ENCODE measurements around the gene KCNMA1. TPM values are rescaled to one million over a fixed set of nuclear protein-coding genes. Genes with fewer than 3 reads are reported as not detected.

KCNMA1 gene
- total and polyA plus RNA-seq, 9 of the 15 experiments (the other 6 are each of a cell fraction or from before 2014, with no cell fraction given) = 0.01 to 0.95 (median 0.15) TPM; not detected in 4

DNA sequence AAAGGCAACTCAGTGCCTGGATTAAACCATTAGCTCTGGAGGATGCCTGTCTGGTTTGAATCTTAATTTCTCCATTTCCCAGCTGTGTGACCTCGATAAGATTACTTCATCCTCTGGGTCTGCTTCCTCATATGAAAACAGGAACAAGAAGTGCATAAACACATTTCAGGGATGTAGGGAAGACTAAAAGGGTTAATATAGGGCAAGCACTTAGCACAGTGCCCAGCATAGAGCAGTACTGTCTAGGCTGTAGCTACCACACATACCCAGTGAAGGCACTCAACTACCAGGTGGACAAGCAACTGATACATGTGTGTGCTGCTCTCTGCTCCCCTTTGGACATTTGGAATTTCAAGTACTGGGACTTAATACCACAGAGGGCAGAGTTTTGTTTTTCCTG, 85.4 kb downstream of the KCNMA1 start:
- ATAC-seq (no peak), FAIRE-seq (no peak), DNase-seq (ENCODE audit: extremely low read depth in 1 of 4, low spot score in 3 of 4) (no peak)
- Histone ChIP-seq H3K4me1 (replicated peaks in 1 of 2; ENCODE audit: control insufficient read depth in 2 of 2, insufficient read depth in 2 of 2, low read length in 2 of 2) (no peaks in the 10 kb centered on the region; a peak in 1 of 5 replicates), H3K9me3 (replicated peaks; ENCODE audit: control insufficient read depth, insufficient read depth, low read depth, low read length) (no peaks in the 10 kb centered on the region), H3K36me3 (ENCODE audit: control insufficient read depth, insufficient read depth, low read length) (no peaks in the 10 kb centered on the region), H3K79me2 (ENCODE audit: control insufficient read depth, insufficient read depth, low read length) (no peaks in the 10 kb centered on the region), H2AFZ (ENCODE audit: low read depth, low read length) (no peak overlapping the region), H3K27me3 (ENCODE audit: control insufficient read depth in 2 of 2, insufficient read depth in 2 of 2, low read length in 2 of 2) (peaks cover 0 to 10% of the 10 kb centered on the region in 2 experiments; a peak in 1 of 5 replicates), H3K9me1 (ENCODE audit: control insufficient read depth, insufficient read depth, low read length) (no peaks in the 10 kb centered on the region), H3K9ac (ENCODE audit: insufficient read depth in 1 of 2, low read depth in 2 of 2, low read length in 2 of 2) (no peak overlapping the region), H3K4me3 (no peak overlapping the region), H4K20me1 (replicated peaks; ENCODE audit: control insufficient read depth, insufficient read depth, low read length) (no peaks in the 10 kb centered on the region), H3K4me2 (ENCODE audit: insufficient read depth, low read length) (no peak overlapping the region), H3K27ac (ENCODE audit: extremely low read depth, low read depth, low read length) (no peak overlapping the region)
- in situ Hi-C loops (cut with MboI) = no loop called here
- intact Hi-C loops (cut with micrococcal nuclease) = no loop called here
- POLR2A ChIA-PET = interaction anchor here (0.6 kb wide), 2 partner anchors 346 to 474 kb away, joined by 3 read pairs; no protein-coding TSS in a partner anchor
- CTCF ChIA-PET (ENCODE audit: low intra/inter-chr PET ratio) = no interaction called here
- 0% methylated on average over 1 of the region's 1 CpG for WGBS (ENCODE audit: insufficient coverage, low coverage, missing lambda C conversion rate)
- no TSS peak for BruUV-seq (replicated peaks)
- TF ChIP-seq TEAD1 (CRISPR knock-in tag; IDR thresholded peaks at IDR 0.05) (no peak), SREBF2 (CRISPR knock-in tag; IDR thresholded peaks at IDR 0.05) (no peak), NR3C1 (CRISPR knock-in tag; IDR thresholded peaks at IDR 0.05) (no peak), SIX5 (IDR thresholded peaks at IDR 0.05; ENCODE audit: borderline replicate concordance in 1 of 2, insufficient read depth in 1 of 2, low read depth in 1 of 2, low read length in 2 of 2) (no peak), MCM2 (IDR thresholded peaks at IDR 0.05; ENCODE audit: low read depth) (no peak), TCFL5 (CRISPR knock-in tag; conservative IDR thresholded peaks at IDR 0.05) (no peak), NUFIP1 (IDR thresholded peaks at IDR 0.05; ENCODE audit: partially characterized antibody) (no peak), POLR2AphosphoS5 (IDR thresholded peaks at IDR 0.05; ENCODE audit: control insufficient read depth, insufficient read depth, low read depth, low read length) (no peak), GTF2A2 (tag; IDR thresholded peaks at IDR 0.05) (no peak), FIP1L1 (IDR thresholded peaks at IDR 0.05; ENCODE audit: low read depth, low read length, poor library complexity, severe bottlenecking) (no peak), IRF2 (CRISPR knock-in tag; IDR thresholded peaks at IDR 0.05) (no peak)
- TF ChIP-seq, protein P1, sequence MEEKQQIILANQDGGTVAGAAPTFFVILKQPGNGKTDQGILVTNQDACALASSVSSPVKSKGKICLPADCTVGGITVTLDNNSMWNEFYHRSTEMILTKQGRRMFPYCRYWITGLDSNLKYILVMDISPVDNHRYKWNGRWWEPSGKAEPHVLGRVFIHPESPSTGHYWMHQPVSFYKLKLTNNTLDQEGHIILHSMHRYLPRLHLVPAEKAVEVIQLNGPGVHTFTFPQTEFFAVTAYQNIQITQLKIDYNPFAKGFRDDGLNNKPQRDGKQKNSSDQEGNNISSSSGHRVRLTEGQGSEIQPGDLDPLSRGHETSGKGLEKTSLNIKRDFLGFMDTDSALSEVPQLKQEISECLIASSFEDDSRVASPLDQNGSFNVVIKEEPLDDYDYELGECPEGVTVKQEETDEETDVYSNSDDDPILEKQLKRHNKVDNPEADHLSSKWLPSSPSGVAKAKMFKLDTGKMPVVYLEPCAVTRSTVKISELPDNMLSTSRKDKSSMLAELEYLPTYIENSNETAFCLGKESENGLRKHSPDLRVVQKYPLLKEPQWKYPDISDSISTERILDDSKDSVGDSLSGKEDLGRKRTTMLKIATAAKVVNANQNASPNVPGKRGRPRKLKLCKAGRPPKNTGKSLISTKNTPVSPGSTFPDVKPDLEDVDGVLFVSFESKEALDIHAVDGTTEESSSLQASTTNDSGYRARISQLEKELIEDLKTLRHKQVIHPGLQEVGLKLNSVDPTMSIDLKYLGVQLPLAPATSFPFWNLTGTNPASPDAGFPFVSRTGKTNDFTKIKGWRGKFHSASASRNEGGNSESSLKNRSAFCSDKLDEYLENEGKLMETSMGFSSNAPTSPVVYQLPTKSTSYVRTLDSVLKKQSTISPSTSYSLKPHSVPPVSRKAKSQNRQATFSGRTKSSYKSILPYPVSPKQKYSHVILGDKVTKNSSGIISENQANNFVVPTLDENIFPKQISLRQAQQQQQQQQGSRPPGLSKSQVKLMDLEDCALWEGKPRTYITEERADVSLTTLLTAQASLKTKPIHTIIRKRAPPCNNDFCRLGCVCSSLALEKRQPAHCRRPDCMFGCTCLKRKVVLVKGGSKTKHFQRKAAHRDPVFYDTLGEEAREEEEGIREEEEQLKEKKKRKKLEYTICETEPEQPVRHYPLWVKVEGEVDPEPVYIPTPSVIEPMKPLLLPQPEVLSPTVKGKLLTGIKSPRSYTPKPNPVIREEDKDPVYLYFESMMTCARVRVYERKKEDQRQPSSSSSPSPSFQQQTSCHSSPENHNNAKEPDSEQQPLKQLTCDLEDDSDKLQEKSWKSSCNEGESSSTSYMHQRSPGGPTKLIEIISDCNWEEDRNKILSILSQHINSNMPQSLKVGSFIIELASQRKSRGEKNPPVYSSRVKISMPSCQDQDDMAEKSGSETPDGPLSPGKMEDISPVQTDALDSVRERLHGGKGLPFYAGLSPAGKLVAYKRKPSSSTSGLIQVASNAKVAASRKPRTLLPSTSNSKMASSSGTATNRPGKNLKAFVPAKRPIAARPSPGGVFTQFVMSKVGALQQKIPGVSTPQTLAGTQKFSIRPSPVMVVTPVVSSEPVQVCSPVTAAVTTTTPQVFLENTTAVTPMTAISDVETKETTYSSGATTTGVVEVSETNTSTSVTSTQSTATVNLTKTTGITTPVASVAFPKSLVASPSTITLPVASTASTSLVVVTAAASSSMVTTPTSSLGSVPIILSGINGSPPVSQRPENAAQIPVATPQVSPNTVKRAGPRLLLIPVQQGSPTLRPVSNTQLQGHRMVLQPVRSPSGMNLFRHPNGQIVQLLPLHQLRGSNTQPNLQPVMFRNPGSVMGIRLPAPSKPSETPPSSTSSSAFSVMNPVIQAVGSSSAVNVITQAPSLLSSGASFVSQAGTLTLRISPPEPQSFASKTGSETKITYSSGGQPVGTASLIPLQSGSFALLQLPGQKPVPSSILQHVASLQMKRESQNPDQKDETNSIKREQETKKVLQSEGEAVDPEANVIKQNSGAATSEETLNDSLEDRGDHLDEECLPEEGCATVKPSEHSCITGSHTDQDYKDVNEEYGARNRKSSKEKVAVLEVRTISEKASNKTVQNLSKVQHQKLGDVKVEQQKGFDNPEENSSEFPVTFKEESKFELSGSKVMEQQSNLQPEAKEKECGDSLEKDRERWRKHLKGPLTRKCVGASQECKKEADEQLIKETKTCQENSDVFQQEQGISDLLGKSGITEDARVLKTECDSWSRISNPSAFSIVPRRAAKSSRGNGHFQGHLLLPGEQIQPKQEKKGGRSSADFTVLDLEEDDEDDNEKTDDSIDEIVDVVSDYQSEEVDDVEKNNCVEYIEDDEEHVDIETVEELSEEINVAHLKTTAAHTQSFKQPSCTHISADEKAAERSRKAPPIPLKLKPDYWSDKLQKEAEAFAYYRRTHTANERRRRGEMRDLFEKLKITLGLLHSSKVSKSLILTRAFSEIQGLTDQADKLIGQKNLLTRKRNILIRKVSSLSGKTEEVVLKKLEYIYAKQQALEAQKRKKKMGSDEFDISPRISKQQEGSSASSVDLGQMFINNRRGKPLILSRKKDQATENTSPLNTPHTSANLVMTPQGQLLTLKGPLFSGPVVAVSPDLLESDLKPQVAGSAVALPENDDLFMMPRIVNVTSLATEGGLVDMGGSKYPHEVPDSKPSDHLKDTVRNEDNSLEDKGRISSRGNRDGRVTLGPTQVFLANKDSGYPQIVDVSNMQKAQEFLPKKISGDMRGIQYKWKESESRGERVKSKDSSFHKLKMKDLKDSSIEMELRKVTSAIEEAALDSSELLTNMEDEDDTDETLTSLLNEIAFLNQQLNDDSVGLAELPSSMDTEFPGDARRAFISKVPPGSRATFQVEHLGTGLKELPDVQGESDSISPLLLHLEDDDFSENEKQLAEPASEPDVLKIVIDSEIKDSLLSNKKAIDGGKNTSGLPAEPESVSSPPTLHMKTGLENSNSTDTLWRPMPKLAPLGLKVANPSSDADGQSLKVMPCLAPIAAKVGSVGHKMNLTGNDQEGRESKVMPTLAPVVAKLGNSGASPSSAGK (IDR thresholded peaks at IDR 0.05) = no peak
